ENCODE results near the gene PPP1CA.

PPP1CA gene

GRCh38 chr11:67418476-67419281, 17.0 kb upstream of the PPP1CA start:
- peak in 2 of 56 donors; percentile 24 to 36 for DNase-seq

- DNase-seq, result no peak
Observed at GRCh38 chr11:67417425-67417824, 15.8 kb upstream of the PPP1CA start.

- peak in 16 of 56 donors; percentile 22 to 69 (median 34) for DNase-seq
Observed at GRCh38 chr11:67416416-67417335, 15.0 kb upstream of the PPP1CA start.

- peak in 36 of 56 donors; percentile 25 to 89 (median 74) for DNase-seq
Observed at GRCh38 chr11:67415501-67416304, 14.0 kb upstream of the PPP1CA start, which contains the start of gene CARNS1. TSS of gene CARNS1 (plus strand) at chr11:67415678. CDS start at chr11:67416200, 522 bp downstream.

GRCh38 chr11:67413266-67413849, 11.7 kb upstream of the PPP1CA start:
- DNase-seq, result peak in 4 of 56 donors; percentile 21 to 44 (median 22)

DNA sequence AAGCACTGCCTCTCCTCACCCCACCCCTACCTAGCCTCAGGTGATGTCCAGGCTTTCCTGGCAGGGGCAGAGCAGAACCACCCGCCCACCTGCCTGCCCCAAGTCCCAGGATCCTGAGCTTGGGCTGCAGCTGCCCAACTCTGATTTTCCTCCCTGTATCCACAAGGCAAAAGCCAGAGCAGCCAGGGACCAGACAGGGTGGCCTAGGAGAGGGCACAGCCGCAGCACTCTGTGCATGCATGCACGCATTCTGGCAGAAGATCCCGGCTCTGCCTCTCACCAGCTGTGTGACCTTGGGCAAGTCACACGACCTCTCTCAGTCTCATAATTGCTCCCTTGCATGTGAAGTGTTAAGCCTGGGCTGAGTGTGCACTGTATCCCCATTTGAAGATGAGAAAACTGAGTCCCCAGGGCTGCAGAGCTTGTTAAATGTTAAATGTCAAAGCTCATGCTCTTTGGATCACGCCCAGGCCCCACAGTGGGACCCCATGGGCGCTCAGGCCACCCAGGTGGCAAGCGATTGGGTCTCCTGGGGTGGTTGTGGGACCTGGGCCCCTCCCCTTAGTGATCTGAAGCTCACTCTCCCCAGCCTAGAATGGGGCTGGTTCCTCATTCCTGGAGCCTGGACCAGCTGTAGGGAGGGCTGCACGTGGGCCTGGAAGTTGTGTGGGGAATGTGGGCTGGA, 11.0 kb upstream of the PPP1CA start:
- no peak for DNase-seq

DNA sequence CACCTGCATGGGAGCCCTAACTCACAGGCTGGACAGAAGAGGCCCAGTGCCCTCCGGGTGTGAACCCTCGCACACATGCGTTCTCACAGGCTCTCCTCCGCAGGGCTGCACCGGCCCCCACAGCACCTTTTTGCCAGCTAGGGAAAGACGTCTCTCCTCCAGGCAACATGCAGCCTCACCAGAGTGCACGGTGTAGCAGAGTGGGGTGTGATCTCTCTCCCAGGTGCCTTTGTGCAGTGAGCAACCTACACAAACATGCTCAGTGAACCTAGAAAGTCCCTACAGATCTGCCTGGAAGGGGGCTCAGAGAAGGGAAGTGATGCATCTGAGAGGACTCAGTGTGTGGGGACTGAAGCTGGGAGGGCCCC, 10.1 kb upstream of the PPP1CA start:
- no peak for DNase-seq

DNA sequence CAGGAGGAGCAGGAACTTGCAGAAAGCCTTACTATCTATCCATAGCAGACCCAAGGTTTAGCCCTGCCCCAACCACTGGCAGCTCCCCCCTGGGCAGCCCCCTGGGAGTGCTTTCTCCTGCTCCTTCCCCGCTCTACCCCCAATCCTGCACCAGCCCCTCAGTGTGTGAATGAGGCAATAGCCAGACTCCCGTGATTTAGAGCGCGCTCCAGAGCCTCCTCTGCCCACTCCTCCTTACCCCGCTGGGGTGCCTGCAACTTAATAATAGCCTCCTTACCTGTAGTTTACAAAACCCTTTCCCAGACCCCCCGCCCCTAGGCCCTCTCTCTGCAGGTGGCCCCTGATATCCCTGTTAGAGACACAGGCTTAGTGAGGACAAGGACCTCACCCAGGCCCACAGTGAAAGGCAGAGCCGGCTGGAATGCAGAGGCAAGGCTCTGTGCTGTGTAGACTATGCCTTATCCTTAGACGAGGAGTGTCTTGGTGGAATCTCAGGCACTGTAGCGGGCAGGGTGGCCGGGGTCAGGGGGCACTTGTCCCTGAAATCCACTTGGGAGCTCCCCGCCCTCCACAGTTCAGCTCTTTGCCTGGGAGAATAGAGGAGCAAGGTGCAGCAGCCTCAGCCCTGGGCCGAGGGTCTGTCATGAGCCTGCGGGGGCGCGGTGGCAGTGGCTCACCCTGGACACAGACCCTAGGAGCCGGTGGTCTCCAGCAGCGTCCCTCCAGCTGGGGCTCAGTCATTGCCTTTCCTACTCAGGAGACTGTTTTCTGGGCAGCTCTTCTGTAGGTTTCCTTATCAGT, 9.5 kb upstream of the PPP1CA start:
- DNase-seq, result no peak

DNA sequence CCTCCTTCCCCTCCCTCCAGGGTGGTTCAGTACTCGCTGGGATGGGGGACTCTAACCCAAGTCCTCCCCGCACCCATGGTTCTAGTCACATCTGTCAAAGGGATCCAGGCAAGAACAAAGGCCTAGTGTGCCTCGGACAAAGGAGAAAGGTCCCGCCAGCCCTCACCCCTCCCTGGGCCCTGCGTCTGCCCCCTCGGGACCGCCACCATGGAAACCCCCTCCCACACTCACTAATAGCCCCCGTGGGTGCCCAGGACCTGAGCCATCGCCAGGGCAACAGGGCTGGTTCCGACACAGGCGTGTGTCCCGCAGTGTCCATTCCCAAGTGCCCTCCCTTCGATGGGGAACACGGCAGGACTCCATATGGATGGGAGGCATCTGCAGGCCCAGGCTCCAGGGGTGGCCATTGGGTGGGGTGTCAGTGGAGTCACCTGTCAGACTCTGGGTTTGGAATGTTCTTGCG, 8.7 kb upstream of the PPP1CA start:
- DNase-seq, result peak in 53 of 56 donors; percentile 27 to 92 (median 77)

DNA sequence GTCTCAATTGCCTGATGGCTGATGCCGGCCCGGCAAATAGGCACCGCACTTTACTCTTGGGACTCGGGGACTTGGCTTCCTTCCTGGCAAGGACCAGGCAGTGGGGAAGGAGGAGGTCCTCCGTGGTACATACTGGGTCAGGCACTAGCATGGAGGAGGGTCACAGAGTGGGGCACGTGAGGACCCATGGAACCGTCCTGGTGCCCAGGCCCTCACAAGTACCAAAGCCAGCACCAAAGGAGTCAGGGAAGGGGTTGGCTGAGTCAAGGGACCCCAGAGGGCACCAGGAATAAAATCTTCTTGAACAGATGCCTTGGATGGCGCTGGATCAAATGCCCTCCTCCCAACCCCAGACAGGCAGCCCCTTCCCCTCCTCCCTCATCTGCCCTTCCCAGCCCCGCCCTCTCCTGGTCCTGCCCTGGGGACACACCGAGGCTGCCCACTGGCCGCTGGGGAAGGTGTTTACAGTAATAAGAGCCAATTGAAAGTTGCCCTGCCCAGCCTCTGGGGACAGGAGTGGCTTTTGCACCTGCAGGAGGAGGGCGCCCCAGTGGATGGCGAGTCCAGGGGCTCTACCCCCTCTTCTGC, 8.2 kb upstream of the PPP1CA start:
- DNase-seq, result peak in 5 of 56 donors; percentile 49 to 82 (median 71)

GRCh38 chr11:67409261-67409666, 7.6 kb upstream of the PPP1CA start:
- DNase-seq, result no peak

- DNase-seq, result no peak
Observed at GRCh38 chr11:67408437-67409200, 7.0 kb upstream of the PPP1CA start.

DNA sequence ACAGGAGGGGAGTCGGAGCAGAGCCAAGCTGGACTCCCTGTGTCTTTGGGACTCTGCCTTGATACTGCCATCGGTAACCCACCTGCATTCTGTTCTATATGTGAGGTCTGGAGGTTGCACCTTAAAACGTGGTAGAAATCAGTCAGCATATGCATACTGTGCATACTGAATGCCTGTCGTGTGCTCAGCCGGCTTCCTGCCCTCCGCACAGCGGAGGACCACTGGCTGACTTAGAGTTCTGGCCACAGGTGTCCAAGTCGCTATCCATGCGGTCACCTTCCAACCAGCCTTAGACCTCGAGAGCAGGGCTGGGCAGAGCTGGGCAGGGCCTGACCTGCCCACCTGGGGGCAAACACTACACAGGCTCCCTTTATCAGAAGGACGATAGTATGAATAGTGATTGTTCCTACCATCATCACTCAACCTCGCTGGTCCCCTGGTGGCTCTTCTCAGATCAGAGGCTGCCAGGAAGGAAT, 6.1 kb upstream of the PPP1CA start:
- no peak for DNase-seq

- DNase-seq, result peak in 36 of 56 donors; percentile 18 to 77 (median 50)
Observed at GRCh38 chr11:67406969-67407687, 5.5 kb upstream of the PPP1CA start.

DNA sequence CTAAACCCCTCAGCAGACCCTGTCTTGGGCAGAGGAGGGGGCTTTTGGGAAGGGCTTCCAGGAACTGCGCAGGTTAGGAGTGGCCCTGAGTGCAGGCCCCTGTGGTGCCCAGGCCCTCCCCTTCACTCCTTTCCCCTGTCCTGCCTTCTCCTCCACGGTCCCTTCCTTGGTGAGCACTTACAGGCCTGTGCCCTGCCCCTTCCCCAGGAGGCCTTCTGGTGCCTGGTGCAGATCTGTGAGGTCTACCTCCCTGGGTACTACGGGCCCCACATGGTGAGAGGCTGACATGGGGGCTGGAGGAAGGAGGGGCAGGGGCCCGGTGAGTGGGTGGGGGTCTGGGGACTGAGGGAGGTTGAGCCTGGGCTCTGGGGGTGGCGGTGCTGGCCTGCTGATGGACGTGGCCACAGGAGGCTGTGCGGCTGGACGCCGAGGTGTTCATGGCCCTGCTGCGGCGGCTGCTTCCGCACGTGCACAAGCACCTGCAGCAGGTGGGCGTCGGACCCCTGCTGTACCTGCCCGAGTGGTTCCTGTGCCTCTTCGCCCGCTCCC, 4.8 kb upstream of the PPP1CA start:
- DNase-seq, result no peak

GRCh38 chr11:67405688-67406339, 4.2 kb upstream of the PPP1CA start:
- no peak for DNase-seq
